Keratinocyte (primary cell): ENCODE measurements around the gene VANGL2. TPM values are rescaled to one million over a fixed set of nuclear protein-coding genes. Genes with fewer than 3 reads are reported as not detected.

Experiments used
- DNase-seq: peaks from one replicate; pipeline ENCODE4 v3.0.0-alpha.2; 2011; ENCODE audit warnings: low read depth, missing footprints, low spot score
- FAIRE-seq: peaks from 2 replicates; lab custom pipeline; 2011; peaks lifted over from hg19 to GRCh38; lab: Jason Lieb, UNC
- H2AFZ ChIP-seq: 2 replicates; pipeline ENCODE4 v1.6.0; 2012; ENCODE audit warnings: low read length, control low read depth, inconsistent platforms; ENCODE audit not compliant: control insufficient read depth
- H3K27ac ChIP-seq: 2 replicates; pipeline ENCODE4 v1.5.1; 2011; ENCODE audit warnings: low read length; ENCODE audit not compliant: control insufficient read depth, insufficient read depth
- H3K27me3 ChIP-seq: 3 replicates; pipeline ENCODE4 v1.6.0; 2011; ENCODE audit warnings: low read length; ENCODE audit not compliant: control insufficient read depth, insufficient read depth; ENCODE audit errors: extremely low read depth
- H3K36me3 ChIP-seq, 2 experiments: 2 replicates in 1 of 2; 3 replicates in 1 of 2; pipeline ENCODE4 v1.5.1; 2011; ENCODE audit warnings: low read length in 2 of 2, mild to moderate bottlenecking in 1 of 2; ENCODE audit not compliant: control insufficient read depth in 2 of 2, insufficient read depth in 2 of 2; ENCODE audit errors: extremely low read depth in 1 of 2
- H3K4me1 ChIP-seq: 3 replicates; pipeline ENCODE4 v1.5.1; 2011; ENCODE audit warnings: low read length; ENCODE audit not compliant: control insufficient read depth, insufficient read depth; ENCODE audit errors: extremely low read depth
- H3K4me2 ChIP-seq: 3 replicates; pipeline ENCODE4 v1.6.0; 2011; ENCODE audit warnings: low read depth, low read length; ENCODE audit not compliant: control insufficient read depth, insufficient read depth; ENCODE audit errors: extremely low read depth
- H3K4me3 ChIP-seq, 3 experiments: fragments of 200-600 bp in 1 of 3; sonication (generic) in 1 of 3; 2 replicates in 2 of 3; 3 replicates in 1 of 3; pipeline ENCODE4 v1.5.1; 2011 to 2016; ENCODE audit warnings: low read length in 3 of 3, mild to moderate bottlenecking in 3 of 3, control low read depth in 2 of 3, inconsistent platforms in 1 of 3, low read depth in 1 of 3, mixed read lengths in 1 of 3, mixed run types in 1 of 3, moderate library complexity in 1 of 3; ENCODE audit not compliant: control insufficient read depth in 2 of 3, insufficient read depth in 2 of 3; ENCODE audit errors: extremely low read depth in 1 of 3
- H3K79me2 ChIP-seq: 2 replicates; pipeline ENCODE4 v1.6.0; 2012; ENCODE audit warnings: low read length; ENCODE audit not compliant: control insufficient read depth, insufficient read depth
- H3K9ac ChIP-seq: 3 replicates; pipeline ENCODE4 v1.6.0; 2011; ENCODE audit warnings: low read length; ENCODE audit not compliant: control insufficient read depth, insufficient read depth; ENCODE audit errors: extremely low read depth
- H3K9me1 ChIP-seq: 3 replicates; pipeline ENCODE4 v1.6.0; 2011; ENCODE audit warnings: low read length; ENCODE audit not compliant: control insufficient read depth, insufficient read depth; ENCODE audit errors: extremely low read depth
- H3K9me3 ChIP-seq: 2 replicates; pipeline ENCODE4 v1.5.1; 2012; ENCODE audit warnings: low read depth, low read length; ENCODE audit not compliant: control insufficient read depth
- H4K20me1 ChIP-seq: 3 replicates; pipeline ENCODE4 v1.6.0; 2011; ENCODE audit warnings: low read length; ENCODE audit not compliant: control insufficient read depth, insufficient read depth; ENCODE audit errors: extremely low read depth
- EZH2 ChIP-seq: IDR thresholded peaks from one replicate; pipeline ENCODE4 v1.6.1; 2012; ENCODE audit warnings: inconsistent platforms, mild to moderate bottlenecking, low read length, moderate library complexity
- dilution Hi-C: fragments of 300-500 bp; cut with MboI; formaldehyde crosslinking; loops from one replicate; pipeline ENCODE4 v1.7.0; 2020; ENCODE audit warnings: low sequenced_read_pairs; ENCODE audit not compliant: extremely low pct_ligation_motif_present
- polyA plus RNA-seq, 5 experiments: library from polyadenylated mRNA; depleted of rRNA in 3 of 5; stranded (reverse) in 3 of 5; stranded (forward) in 1 of 5; unstranded in 1 of 5; fragments of >200 nt; gene quantifications; 1 replicate in 1 of 5; 2 replicates in 3 of 5; 3 replicates in 1 of 5; pipeline versions ENCODE4 v1.2.1 to v1.2.3, GENCODE V29; 2011 to 2012; ENCODE audit warnings: missing spikeins in 2 of 5, low read depth in 1 of 5, low replicate concordance in 1 of 5
- TF ChIP-seq, protein P1 (sequence below), 3 experiments: IDR thresholded peaks in 1 of 3; conservative IDR thresholded peaks in 1 of 3; optimal IDR thresholded peaks in 1 of 3; 2 replicates in 2 of 3; 3 replicates in 1 of 3; pipeline versions ENCODE3 to v1.5.1; 2011; ENCODE audit warnings: low read length in 3 of 3, mild to moderate bottlenecking in 3 of 3, moderate library complexity in 2 of 3, control low read depth in 1 of 3, inconsistent platforms in 1 of 3; ENCODE audit not compliant: insufficient read depth in 2 of 3; ENCODE audit errors: extremely low read depth in 1 of 3

VANGL2 gene
- polyA plus RNA-seq, 1 donor (not counting 4 experiments of a cell fraction or from before 2014, with no cell fraction given): 10.9 TPM

DNA sequence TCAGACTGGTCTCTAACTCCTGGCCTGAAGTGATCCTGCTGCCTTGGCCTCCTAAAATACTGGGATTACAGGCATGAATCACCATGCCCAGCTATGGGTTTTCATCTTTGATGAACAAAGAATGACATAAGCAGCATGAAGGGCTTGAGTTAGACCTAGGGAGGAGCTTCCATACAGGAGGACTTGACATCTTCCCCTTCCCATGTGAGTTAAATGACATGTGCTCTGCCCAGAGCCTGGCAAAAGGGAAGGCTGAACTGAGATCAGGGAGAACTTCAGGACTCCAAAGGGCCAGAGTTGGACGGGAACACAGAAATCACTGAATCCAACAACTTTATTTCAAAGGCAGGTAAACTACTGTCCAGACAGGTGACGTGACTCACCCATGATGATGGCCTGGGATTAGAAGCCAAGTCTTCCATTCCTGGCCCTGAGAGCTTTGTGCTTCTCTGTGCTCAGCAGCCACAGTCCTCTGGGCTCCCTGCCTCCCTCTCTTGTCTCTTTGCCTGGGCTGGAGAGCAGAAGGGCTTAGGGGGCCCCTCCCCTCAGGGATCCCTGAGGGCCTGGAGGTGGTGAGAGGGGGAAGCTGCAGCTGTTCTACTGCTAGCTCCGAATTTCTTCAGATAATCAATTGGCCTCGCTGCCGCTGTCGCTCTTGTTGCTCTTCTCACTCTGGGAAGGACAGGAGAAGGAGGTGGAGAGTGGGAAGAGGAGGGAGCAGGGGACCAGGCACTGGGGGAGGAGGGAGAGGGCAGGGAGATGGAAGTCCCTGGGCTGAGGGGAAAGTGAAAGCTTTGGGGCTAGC, 25.9 kb upstream of the VANGL2 start:
- Histone ChIP-seq H3K4me1 (peaks cover 20% of the 10 kb centered on the region), H3K4me3 (no peak overlapping the region), H3K79me2 (no peaks in the 10 kb centered on the region), H3K27ac (no peak overlapping the region), H2AFZ (no peak overlapping the region), H3K4me2 (no peak overlapping the region), H3K36me3 (no peaks in the 10 kb centered on the region), H3K9me1 (no peaks in the 10 kb centered on the region), H3K9me3 (no peaks in the 10 kb centered on the region), H4K20me1 (no peaks in the 10 kb centered on the region), H3K27me3 (no peaks in the 10 kb centered on the region), H3K9ac (no peak overlapping the region)
- dilution Hi-C loops: no loop called here
- DNase-seq (no peak), FAIRE-seq (no peak)
- TF ChIP-seq, protein P1, sequence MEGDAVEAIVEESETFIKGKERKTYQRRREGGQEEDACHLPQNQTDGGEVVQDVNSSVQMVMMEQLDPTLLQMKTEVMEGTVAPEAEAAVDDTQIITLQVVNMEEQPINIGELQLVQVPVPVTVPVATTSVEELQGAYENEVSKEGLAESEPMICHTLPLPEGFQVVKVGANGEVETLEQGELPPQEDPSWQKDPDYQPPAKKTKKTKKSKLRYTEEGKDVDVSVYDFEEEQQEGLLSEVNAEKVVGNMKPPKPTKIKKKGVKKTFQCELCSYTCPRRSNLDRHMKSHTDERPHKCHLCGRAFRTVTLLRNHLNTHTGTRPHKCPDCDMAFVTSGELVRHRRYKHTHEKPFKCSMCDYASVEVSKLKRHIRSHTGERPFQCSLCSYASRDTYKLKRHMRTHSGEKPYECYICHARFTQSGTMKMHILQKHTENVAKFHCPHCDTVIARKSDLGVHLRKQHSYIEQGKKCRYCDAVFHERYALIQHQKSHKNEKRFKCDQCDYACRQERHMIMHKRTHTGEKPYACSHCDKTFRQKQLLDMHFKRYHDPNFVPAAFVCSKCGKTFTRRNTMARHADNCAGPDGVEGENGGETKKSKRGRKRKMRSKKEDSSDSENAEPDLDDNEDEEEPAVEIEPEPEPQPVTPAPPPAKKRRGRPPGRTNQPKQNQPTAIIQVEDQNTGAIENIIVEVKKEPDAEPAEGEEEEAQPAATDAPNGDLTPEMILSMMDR (optimal IDR thresholded peaks at IDR 0.05 in 1 of 3, IDR thresholded peaks at IDR 0.05 in 1 of 3, conservative IDR thresholded peaks at IDR 0.05 in 1 of 3; ENCODE audit: extremely low read depth in 1 of 3, insufficient read depth in 2 of 3, low read length in 3 of 3): no peak
- no peak for TF ChIP-seq EZH2

DNA sequence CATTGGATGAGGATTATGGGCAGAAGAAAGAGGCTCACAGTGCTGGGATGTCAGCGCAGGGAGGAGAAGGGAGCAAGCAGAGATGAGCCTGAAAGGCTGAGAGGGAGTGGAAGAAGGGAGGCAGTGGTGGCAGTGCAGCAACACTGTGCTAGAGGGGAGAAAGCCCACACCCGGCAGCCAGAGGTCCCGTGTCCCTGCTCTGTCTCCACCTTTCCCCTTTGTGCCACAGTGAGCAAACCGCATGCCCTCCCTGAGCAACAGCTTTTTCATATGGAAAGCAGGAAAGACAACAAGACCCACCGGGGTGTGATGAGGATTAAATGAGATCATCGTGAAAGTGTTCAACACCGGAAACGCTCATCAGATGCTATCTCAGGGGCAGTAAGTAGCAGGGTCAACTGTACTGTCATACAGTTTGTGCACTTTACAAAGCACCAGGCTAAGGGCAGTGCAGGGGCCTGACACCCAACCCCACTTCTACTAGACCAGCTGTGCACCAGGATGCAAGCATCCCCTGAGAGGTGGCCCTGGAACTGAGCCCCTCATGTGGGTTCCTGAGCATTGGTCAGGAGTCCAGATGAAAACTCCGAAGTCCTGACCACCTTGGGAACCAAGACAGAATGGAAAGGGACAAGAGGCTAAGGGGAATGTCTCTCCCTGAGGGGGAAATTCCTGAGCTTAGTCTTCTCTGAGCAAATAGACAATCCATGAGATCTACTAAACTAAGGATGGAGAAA, 24.4 kb upstream of the VANGL2 start:
- Histone ChIP-seq H3K9me1 (no peaks in the 10 kb centered on the region), H3K27ac (no peak overlapping the region), H3K4me1 (peaks cover 20% of the 10 kb centered on the region), H3K9me3 (no peaks in the 10 kb centered on the region), H4K20me1 (no peaks in the 10 kb centered on the region), H3K27me3 (no peaks in the 10 kb centered on the region), H3K36me3 (no peaks in the 10 kb centered on the region), H3K4me3 (no peak overlapping the region), H3K79me2 (no peaks in the 10 kb centered on the region), H3K4me2 (no peak overlapping the region), H2AFZ (no peak overlapping the region), H3K9ac (no peak overlapping the region)
- FAIRE-seq (peak; percentile 23), DNase-seq (no peak)
- no peak for TF ChIP-seq EZH2
- TF ChIP-seq, protein P1 (optimal IDR thresholded peaks at IDR 0.05 in 1 of 3, IDR thresholded peaks at IDR 0.05 in 1 of 3, conservative IDR thresholded peaks at IDR 0.05 in 1 of 3; ENCODE audit: extremely low read depth in 1 of 3, insufficient read depth in 2 of 3, low read length in 3 of 3): no peak
- dilution Hi-C loops: no loop called here
